ENCODE data around the gene ACTA1. TPM values are rescaled to one million over a fixed set of nuclear protein-coding genes. Genes with fewer than 3 reads are reported as not detected.

Gene ACTA1
- total and polyA plus RNA-seq, 2 of the 8 experiments (the other 6 are each of a cell fraction or from before 2014, with no cell fraction given), result 23.5 to 58.2 TPM

DNA sequence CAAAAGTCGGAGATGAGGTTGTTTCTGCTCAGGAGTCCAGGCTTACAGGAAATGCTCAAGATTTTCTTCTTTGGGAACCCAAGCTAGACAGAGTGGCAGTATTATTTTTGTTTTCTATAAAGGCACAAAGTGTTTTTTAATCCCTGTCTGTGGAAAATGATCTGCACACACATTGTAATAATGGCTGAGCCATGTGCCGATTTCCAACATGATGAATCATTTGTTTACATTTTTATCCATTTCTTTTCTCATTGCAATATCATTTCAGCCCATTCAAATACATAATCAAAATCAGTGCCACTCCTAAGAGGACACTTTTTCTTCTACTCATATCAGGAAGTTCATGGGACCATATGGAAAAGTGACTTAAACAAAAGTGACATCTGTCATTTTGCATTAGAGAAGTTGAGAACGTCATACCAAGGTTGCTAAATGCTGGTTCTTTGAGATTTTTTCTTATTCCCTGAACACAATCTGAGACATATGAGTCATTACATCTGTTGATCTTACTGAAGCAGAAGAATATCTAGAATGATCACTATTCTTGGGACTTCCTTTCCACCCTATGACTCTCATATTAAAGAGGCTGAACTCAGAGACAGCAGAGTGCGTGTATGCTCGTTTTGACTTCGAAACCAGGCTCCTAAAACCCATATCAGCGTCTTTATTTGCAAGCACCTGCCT lies 44.9 kb downstream of the ACTA1 start:
- no peaks in the 10 kb centered on the region for H4K20me1 ChIP-seq (replicated peaks in 1 of 2; ENCODE audit: control insufficient read depth in 1 of 2, insufficient read depth in 2 of 2, low read length in 2 of 2)
- no peaks in the 10 kb centered on the region for H3K36me3 ChIP-seq (ENCODE audit: control insufficient read depth in 2 of 4, insufficient read depth in 4 of 4, low read length in 3 of 4)
- H3K4me1 ChIP-seq (replicated peaks in 1 of 4; ENCODE audit: control insufficient read depth in 3 of 4, insufficient read depth in 4 of 4, low read length in 3 of 4), result no peaks in the 10 kb centered on the region; a peak in 1 of 7 replicates
- no peak overlapping the region for H2BK120ac ChIP-seq (replicated peaks; ENCODE audit: low read depth, low read length)
- no peak overlapping the region for H3K56ac ChIP-seq (replicated peaks; ENCODE audit: insufficient read length, low read depth, low read length)
- no peak overlapping the region for H4K8ac ChIP-seq (ENCODE audit: extremely low read depth, insufficient read depth, low read length)
- H3K79me2 ChIP-seq (ENCODE audit: control insufficient read depth in 1 of 2, insufficient read depth in 2 of 2, low read length in 2 of 2), result no peaks in the 10 kb centered on the region
- ChIA-PET CTCF (ENCODE audit: partially characterized antibody) (interaction anchor here (1.2 to 2.0 kb wide), 3 partner anchors 15 to 42 kb away, joined by 3 to 4 read pairs (median 3); no protein-coding TSS in a partner anchor), POLR2A (ENCODE audit: partially characterized antibody) (no interaction called here)
- DNase-seq (ENCODE audit: low read depth in 1 of 2, low spot score in 2 of 2) (no peak), FAIRE-seq (no peak)
- H2BK15ac ChIP-seq (ENCODE audit: low read length), result no peak overlapping the region
- no peak overlapping the region for H2BK5ac ChIP-seq (ENCODE audit: low read depth, low read length)
- H2AFZ ChIP-seq (ENCODE audit: low read length), result no peak overlapping the region
- H3K23me2 ChIP-seq (ENCODE audit: low read depth, low read length), result no peaks in the 10 kb centered on the region
- no peak overlapping the region for H3K4me2 ChIP-seq (ENCODE audit: insufficient read depth in 1 of 2, low read depth in 2 of 2, low read length in 2 of 2)
- whole genome bisulfite sequencing, 2 experiments (ENCODE audit: extremely low coverage in 1 of 2, insufficient coverage in 1 of 2, insufficient read length in 1 of 2, insufficient replicate concordance in 2 of 2, low coverage in 1 of 2, low lambda C conversion rate in 2 of 2, missing lambda C conversion rate in 1 of 2), result 90% methylated on average over 7 of the region's 7 CpGs; no CpG with 5 or more reads in 1 of the 2 experiments
- no peak overlapping the region for H2BK20ac ChIP-seq (ENCODE audit: low read length)
- no peak overlapping the region for H3K9ac ChIP-seq (replicated peaks in 1 of 4; ENCODE audit: extremely low read depth in 1 of 4, low read depth in 3 of 4, low read length in 3 of 4)
- no peak overlapping the region for H2BK12ac ChIP-seq (ENCODE audit: low read depth, low read length)
- H3K23ac ChIP-seq (ENCODE audit: insufficient read length), result no peak overlapping the region
- TF ChIP-seq YY1 (IDR thresholded peaks at IDR 0.05; ENCODE audit: low read depth, low read length) (no peak), CHD2 (IDR thresholded peaks at IDR 0.05; ENCODE audit: low read length) (no peak)
- H3K9me3 ChIP-seq (ENCODE audit: insufficient read depth in 2 of 2, low read depth in 1 of 2, low read length in 1 of 2), result no peaks in the 10 kb centered on the region
- no peak overlapping the region for H3K14ac ChIP-seq (ENCODE audit: insufficient read length)
- H3K4ac ChIP-seq (replicated peaks; ENCODE audit: insufficient read length, low read depth, low read length), result no peak overlapping the region
- H3K18ac ChIP-seq (ENCODE audit: extremely low read depth, low read length), result no peak overlapping the region
- no peaks in the 10 kb centered on the region for H3K27me3 ChIP-seq (replicated peaks in 1 of 4; ENCODE audit: control insufficient read depth in 3 of 4, extremely low read depth in 1 of 4, insufficient read depth in 3 of 4, low read length in 3 of 4)
- no peak overlapping the region for H3K4me3 ChIP-seq (ENCODE audit: extremely low read depth in 1 of 4, insufficient read depth in 2 of 4, low read depth in 3 of 4, low read length in 4 of 4)
- no peak overlapping the region for H4K91ac ChIP-seq (replicated peaks; ENCODE audit: insufficient read length, low read length)
- no peak overlapping the region for H3K27ac ChIP-seq (ENCODE audit: low read depth, low read length)
- H2AK5ac ChIP-seq (ENCODE audit: low read depth, low read length), result no peak overlapping the region
- no peak overlapping the region for H4K5ac ChIP-seq (ENCODE audit: insufficient read length, low read depth, low read length)
- H3K79me1 ChIP-seq (ENCODE audit: low read depth, low read length), result no peaks in the 10 kb centered on the region

Measured in H1 (cell line).